HTERT RPE-1 (cell line): Measurements from ENCODE around the gene MRPL32.
"Not testable (repeated sequence)": the region's sequence is repeated elsewhere in the genome, so short reads cannot be mapped to it uniquely, and the experiment has no call there.

Experiments
- in situ Hi-C: fragments of 300-500 bp; cut with MboI; formaldehyde crosslinking; loops from 4 replicates; pipeline ENCODE4 v1.14.3; 2020; ENCODE audit warnings: low sequenced_read_pairs

The MRPL32 gene

GRCh38 chr7:42931834-42932651 lies at the start of gene MRPL32, which contains the start of gene PSMA2:
Gene MRPL32, plus strand, starts transcription at chr7:42932376. Its CDS starts 11 bp downstream, at chr7:42932387.
Gene PSMA2, minus strand, starts transcription at chr7:42932174. Its CDS starts 16 bp downstream, at chr7:42932158.
- in situ Hi-C loops: no loop called here

GRCh38 chr7:42883950-42884349 lies 48.2 kb upstream of the MRPL32 start:
- in situ Hi-C loops: no loop called here

- in situ Hi-C loops: not testable (repeated sequence)
These were observed 47.0 kb upstream of the MRPL32 start for GRCh38 chr7:42885183-42885582.

- in situ Hi-C loops: no loop called here
These were observed 46.0 kb upstream of the MRPL32 start for GRCh38 chr7:42886129-42886528.

GRCh38 chr7:42886893-42887505 lies 45.2 kb upstream of the MRPL32 start:
- in situ Hi-C loops: no loop called here

- in situ Hi-C loops: no loop called here
These were observed 38.6 kb upstream of the MRPL32 start for GRCh38 chr7:42893346-42894240.

DNA sequence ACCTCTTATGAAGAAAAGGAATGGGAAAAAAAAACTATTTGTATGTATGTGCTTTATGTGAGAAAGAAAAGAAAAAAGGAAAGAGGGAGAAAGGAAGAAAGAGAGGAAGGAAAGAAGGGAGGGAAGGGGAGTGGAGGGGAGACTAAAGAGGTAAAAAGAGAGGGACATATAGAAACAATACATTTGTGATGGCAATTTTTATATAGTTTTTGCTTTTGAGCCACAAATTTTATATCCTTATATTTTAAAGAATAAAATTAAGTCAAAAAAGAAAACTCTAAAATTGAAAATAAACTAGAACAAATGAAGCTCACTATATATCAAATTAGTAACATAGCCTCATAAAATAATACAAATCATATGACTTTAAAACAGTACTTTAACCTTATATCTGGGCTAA lies 31.3 kb upstream of the MRPL32 start:
- in situ Hi-C loops: no loop called here

- in situ Hi-C loops: no loop called here
These were observed 29.8 kb upstream of the MRPL32 start for GRCh38 chr7:42902331-42902730.

DNA sequence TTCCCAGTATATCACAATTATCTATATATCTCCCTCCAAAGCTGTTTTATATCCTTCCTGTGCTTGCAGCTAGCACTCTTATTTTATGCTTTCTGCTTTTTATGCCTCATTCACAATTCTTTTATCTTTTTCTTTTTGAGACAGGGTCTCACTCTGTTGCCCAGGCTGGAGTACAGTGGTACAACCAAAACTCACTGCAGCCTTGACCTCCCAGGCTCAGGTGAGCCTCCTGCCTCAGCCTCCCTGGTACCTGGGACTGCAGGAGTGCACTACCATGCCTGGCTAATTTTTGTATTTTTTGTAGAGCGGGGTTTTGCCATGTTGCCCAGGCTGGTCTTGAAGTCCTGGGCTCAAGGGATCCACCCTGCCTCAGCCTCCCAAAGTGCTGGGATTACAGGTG lies 26.0 kb upstream of the MRPL32 start:
- in situ Hi-C loops: no loop called here

DNA sequence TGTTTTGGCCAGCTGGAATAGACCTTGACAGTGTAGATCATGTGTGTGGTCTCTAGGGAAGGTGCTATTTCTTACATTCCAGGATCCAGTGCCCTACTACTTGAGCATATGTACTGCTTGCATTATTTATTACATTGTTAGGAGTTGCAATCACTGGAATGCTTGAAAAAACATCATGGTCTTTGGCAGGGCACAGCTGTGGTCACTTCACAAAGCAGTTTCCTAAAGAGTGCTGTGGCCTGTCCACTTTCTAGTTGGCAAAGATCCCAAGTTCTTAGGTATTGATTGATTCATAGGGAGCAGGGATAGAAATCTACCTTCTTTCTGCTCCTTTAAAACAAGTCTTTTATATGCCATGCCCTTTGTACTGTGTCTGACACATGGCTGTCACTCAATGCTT lies 24.9 kb upstream of the MRPL32 start:
- in situ Hi-C loops: no loop called here

DNA sequence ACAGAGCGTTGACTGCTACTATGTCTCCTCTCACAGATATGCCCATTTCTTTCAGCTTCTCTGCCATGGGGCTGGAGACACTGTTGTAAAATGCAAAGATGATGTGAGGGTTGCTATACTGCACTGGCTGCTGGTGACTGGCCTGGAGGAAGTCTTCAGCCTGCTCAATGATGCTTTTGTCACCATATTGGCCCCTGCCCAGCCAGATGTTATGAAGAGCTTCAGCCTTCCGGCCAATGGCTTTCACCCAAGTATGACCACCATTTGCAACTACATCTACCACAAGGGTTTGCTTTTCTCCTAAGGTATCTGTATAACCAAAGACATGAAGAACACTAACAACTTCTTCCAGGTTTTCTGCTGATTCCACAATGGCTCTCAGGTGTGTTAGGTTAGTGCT lies 21.9 kb upstream of the MRPL32 start:
- in situ Hi-C loops: no loop called here

DNA sequence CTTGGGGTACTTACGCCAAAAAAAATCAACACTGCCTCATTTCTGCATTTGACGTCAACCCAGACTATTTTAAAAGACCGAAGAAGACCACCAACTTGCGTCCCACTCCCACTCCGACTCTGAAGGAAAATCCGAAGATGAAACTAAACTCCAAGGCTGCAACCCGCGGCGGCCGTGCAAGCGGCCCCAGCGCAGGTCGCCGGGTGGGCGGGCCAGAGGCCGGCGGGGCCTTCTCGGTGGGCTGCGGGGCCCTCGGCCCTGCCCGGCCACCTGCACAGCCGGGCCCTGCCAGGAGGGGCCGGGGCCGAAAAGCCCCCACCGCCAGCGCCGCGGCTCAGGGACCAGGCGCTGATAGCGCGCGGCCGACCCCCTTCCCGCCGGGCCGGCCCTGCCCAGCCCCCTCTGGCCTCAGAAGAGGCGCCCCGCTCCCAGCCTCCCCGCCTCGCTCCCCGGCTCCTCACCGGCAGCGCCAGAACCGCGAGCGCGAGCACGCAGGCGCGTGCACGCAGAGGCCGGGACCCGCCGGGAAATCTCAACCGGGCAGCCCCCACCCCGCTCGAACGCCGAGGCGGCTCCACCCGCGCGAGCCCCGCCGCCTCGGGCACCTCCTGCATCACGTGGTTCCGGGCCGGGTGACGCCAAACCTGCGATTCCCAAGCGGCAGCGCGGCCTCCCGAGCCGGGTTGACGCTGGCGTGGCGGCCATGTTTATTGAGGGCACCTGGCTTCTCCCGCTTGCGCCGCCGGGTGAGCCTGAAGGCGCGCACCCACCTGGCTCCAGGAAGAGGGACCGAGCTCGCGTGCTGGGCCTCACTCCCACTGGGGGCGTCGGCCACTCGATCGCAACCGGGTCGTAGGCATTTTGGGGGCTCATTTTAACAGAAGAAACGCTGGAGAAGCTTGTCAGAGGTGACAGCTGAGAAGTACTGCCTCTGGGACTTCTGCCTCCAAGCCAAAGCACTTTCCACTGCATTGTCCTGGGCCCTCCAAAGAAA lies 20.4 kb upstream of the MRPL32 start, which contains the start of gene C7orf25:
C7orf25 (minus strand) TSS at position 617 of the 994 bp plus-strand sequence. CDS start 1,170 bp downstream, outside the sequence.
- in situ Hi-C loops: no loop called here

DNA sequence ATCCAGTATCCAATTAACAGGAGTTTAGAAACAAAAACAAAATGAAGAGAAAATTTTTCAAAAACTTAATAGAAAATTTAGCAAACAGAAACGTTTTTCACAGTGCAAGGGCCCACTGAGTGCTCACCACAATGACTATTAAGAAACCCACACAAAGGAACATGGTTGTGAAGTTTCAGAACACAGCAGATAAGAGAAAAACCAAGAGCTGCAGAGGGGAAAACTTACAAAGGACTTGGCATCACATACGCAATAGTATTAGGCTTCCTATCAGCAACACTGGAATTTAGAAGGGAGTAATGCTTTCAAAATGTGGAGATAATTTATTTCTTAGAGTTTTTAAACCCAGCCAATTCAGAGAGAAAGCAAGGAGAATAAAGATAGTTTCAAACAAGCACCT lies 18.6 kb upstream of the MRPL32 start:
- in situ Hi-C loops: no loop called here

DNA sequence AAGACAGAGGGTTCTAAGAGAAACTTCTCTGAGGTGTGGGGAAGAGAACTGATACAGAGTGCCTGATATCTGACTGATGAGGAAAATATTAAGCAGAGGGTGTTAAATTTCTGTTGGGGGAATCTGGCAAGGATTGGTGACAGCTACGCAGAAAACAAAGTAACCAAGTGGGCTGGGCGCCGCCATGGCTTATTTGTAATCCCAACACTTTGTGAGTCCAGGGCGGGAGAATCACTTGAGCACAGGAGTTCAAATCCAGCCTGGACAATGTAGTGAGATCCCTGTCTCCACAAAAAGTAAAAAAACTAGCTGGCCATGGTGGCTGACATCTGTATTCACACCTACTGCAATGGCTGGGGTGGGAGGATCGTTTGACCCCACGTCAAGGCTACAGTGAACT lies 18.2 kb upstream of the MRPL32 start:
- in situ Hi-C loops: no loop called here

- in situ Hi-C loops: no loop called here
These were observed 17.6 kb upstream of the MRPL32 start for GRCh38 chr7:42914421-42915045.

- in situ Hi-C loops: no loop called here
These were observed 16.8 kb upstream of the MRPL32 start for GRCh38 chr7:42915356-42915755.

DNA sequence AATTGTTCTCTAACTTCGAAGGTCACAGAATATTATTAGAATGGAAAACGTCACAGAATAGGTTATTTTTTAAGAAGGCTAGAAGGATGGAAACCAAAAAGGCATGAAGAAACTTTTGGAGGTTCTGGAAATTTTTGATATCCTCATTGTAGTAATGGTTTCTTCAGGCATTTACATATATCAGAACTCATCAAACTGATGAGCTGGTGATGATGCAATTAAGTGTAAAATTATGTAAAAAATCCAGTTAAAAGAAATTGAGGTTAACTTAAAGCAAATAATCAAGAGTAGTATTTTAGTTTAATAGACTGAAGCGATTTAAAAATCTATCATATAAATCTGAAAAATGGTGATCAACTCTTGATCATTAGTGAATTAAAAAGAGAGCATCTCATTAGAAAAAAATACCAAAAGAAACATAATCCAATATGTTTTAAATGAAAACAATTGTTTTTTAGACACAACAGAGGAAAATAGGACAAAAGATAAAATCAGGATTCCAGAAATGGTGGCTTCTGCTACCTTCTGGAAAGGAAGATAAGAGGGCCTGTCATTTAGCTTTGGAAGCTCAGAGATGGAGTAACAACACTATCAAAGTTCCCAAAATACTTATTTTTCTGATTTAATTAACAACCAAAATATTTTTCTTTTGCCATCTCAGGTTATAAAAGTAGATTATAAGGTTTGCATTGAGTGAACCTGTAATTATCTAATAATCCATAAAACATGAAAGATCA lies 10.0 kb upstream of the MRPL32 start:
- in situ Hi-C loops: no loop called here

- in situ Hi-C loops: no loop called here
These were observed 7.8 kb upstream of the MRPL32 start for GRCh38 chr7:42924223-42924838.
